A549 (cell line): ENCODE data around the gene SLC16A10. TPM values are rescaled to one million over a fixed set of nuclear protein-coding genes. Genes with fewer than 3 reads are reported as not detected.

Experiments
- ATAC-seq, 2 experiments: fragments of 200-7000 bp in 1 of 2; fragments of >200 bp in 1 of 2; cut with Nextera tagmentation in 1 of 2; cut with Tn5 transposase in 1 of 2; 3 replicates each; pipeline versions ENCODE4 v1.8.0 to v1.9.1; 2018 to 2020; ENCODE audit warnings: mild to moderate bottlenecking in 1 of 2, moderate library complexity in 1 of 2
- CTCF ChIA-PET: fragments of 300-600 bp; sonication (Branson Sonifier 250); formaldehyde crosslinking; extraction: SDS; loops from one replicate; lab custom pipeline; 2021; ENCODE audit warnings: antibody characterized with exemption, inconsistent platforms; lab: Yijun Ruan, JAX
- POLR2A ChIA-PET: fragments of 350-600 bp; formaldehyde crosslinking; extraction: SDS; loops from one replicate; lab custom pipeline; 2021; ENCODE audit warnings: antibody characterized with exemption, inconsistent platforms; lab: Yijun Ruan, JAX
- DNase-seq, 2 experiments: peaks; one replicate each; pipeline versions ENCODE4 v3.0.0 to v3.0.0-alpha.2; 2011 to 2016; ENCODE audit warnings: low read depth in 1 of 2, low spot score in 1 of 2
- FAIRE-seq: peaks from 2 replicates; lab custom pipeline; 2011; peaks lifted over from hg19 to GRCh38; lab: Jason Lieb, UNC
- H3K27ac ChIP-seq, 2 experiments: fragments of >200 bp; sonication (Bioruptor Twin); formaldehyde crosslinking; 3 replicates each; pipeline ENCODE4 v1.5.1; 2016 to 2017
- H3K4me1 ChIP-seq: fragments of >200 bp; sonication (Bioruptor Twin); formaldehyde crosslinking; 3 replicates; pipeline ENCODE4 v1.6.1; 2016
- H3K4me2 ChIP-seq: fragments of >200 bp; sonication (Bioruptor Twin); formaldehyde crosslinking; 3 replicates; pipeline ENCODE4 v1.6.1; 2016
- H3K4me3 ChIP-seq: fragments of >200 bp; sonication (Bioruptor Twin); formaldehyde crosslinking; 3 replicates; pipeline ENCODE4 v1.5.1; 2016
- H3K9me3 ChIP-seq: fragments of >200 bp; sonication (Bioruptor Twin); formaldehyde crosslinking; 3 replicates; pipeline ENCODE4 v1.6.1; 2016
- CBX2 ChIP-seq: fragments of 200-600 bp; sonication (generic); IDR thresholded peaks from 2 replicates; pipeline ENCODE4 v1.6.1; 2016; ENCODE audit warnings: low read depth, mild to moderate bottlenecking, borderline replicate concordance
- CHD4 ChIP-seq: fragments of 200-600 bp; sonication (generic); IDR thresholded peaks from 2 replicates; pipeline ENCODE4 v1.6.1; 2016; ENCODE audit warnings: antibody characterized with exemption, mild to moderate bottlenecking, borderline replicate concordance
- EHF ChIP-seq: fragments of 250-450 bp; sonication (Bioruptor Pico); IDR thresholded peaks from 2 replicates; pipeline ENCODE4 v1.5.0; 2020; ENCODE audit warnings: mild to moderate bottlenecking
- ESRRA ChIP-seq: fragments of 150-350 bp; IDR thresholded peaks from 2 replicates; pipeline ENCODE4 v1.6.1; 2014; ENCODE audit warnings: mild to moderate bottlenecking, low read length, borderline replicate concordance
- FOSL2 ChIP-seq, 2 experiments: fragments of 450-650 bp in 1 of 2; fragments of >200 bp in 1 of 2; sonication (Bioruptor Twin) in 1 of 2; formaldehyde crosslinking; IDR thresholded peaks; 2 replicates each; pipeline versions ENCODE4 v1.5.0 to v1.6.1; 2016 to 2020; ENCODE audit warnings: mild to moderate bottlenecking in 1 of 2, moderate library complexity in 1 of 2
- GATA3 ChIP-seq: IDR thresholded peaks from 2 replicates; pipeline ENCODE4 v1.6.1; 2012; ENCODE audit warnings: borderline replicate concordance
- HDAC2 ChIP-seq: fragments of 200-600 bp; sonication (generic); IDR thresholded peaks from 2 replicates; pipeline ENCODE4 v1.6.1; 2016
- HOXA7 ChIP-seq: fragments of 250-450 bp; sonication (Bioruptor Pico); IDR thresholded peaks from 2 replicates; pipeline ENCODE4 v1.5.0; 2020; ENCODE audit warnings: mild to moderate bottlenecking, moderate library complexity
- HOXB13 ChIP-seq: fragments of 250-450 bp; sonication (Bioruptor Pico); IDR thresholded peaks from 2 replicates; pipeline ENCODE4 v1.5.0; 2020; ENCODE audit warnings: low read depth, mild to moderate bottlenecking, moderate library complexity
- JUN ChIP-seq, 2 experiments: fragments of >200 bp; sonication (Bioruptor Twin); formaldehyde crosslinking; IDR thresholded peaks; 2 replicates in 1 of 2; 3 replicates in 1 of 2; pipeline ENCODE4 v1.6.1; 2016 to 2017
- MAFK ChIP-seq: fragments of 450-650 bp; IDR thresholded peaks from 2 replicates; pipeline ENCODE4 v1.6.1; 2014; ENCODE audit not compliant: partially characterized antibody
- NFE2L2 ChIP-seq: fragments of 150-350 bp; conservative IDR thresholded peaks from 2 replicates; pipeline ENCODE4 v1.6.1; 2014; ENCODE audit warnings: low read length
- PHF8 ChIP-seq: fragments of 200-600 bp; sonication (generic); IDR thresholded peaks from 2 replicates; pipeline ENCODE4 v1.6.1; 2016; ENCODE audit warnings: low read depth, mild to moderate bottlenecking, antibody characterized with exemption, moderate library complexity, borderline replicate concordance
- POLR2A ChIP-seq: IDR thresholded peaks from 2 replicates; pipeline ENCODE4 v1.6.1; 2012; ENCODE audit warnings: mild to moderate bottlenecking, low read length
- RFX5 ChIP-seq: fragments of 450-650 bp; IDR thresholded peaks from 2 replicates; pipeline ENCODE4 v1.7.1; 2014; ENCODE audit warnings: antibody characterized with exemption, mild to moderate bottlenecking, moderate library complexity
- SMC3 ChIP-seq: fragments of >200 bp; sonication (Bioruptor Twin); formaldehyde crosslinking; IDR thresholded peaks from 3 replicates; pipeline ENCODE4 v1.6.1; 2018; ENCODE audit warnings: inconsistent platforms
- TFCP2L1 ChIP-seq: fragments of 250-450 bp; sonication (Bioruptor Pico); IDR thresholded peaks from 2 replicates; pipeline ENCODE4 v1.5.0; 2021; ENCODE audit warnings: mild to moderate bottlenecking
- TP53 ChIP-seq: fragments of 250-450 bp; sonication (Bioruptor Pico); IDR thresholded peaks from 2 replicates; pipeline ENCODE4 v1.5.0; 2021; ENCODE audit warnings: mild to moderate bottlenecking, moderate library complexity
- ZNF302 ChIP-seq: fragments of 250-450 bp; sonication (Bioruptor Pico); IDR thresholded peaks from 2 replicates; pipeline ENCODE4 v1.9.0; 2021; ENCODE audit warnings: inconsistent platforms, mild to moderate bottlenecking, moderate library complexity
- WGBS: methylation state at CpG from one replicate; pipeline ENCODE4 v1.1.6; 2017; ENCODE audit errors: missing lambda C conversion rate; 5-methylcytosine and 5-hydroxymethylcytosine counted together
- polyA plus RNA-seq, 4 experiments: library from polyadenylated mRNA; depleted of rRNA in 3 of 4; stranded (reverse); fragments of >200 nt; fragmentation: RNase III in 1 of 4; extraction: RNeasy Plus Mini Kit Qiagen cat#74134 plus additional on column Dnase treatment in 1 of 4; gene quantifications; 2 replicates in 3 of 4; 3 replicates in 1 of 4; pipeline ENCODE4 v1.2.3, GENCODE V29; 2011 to 2017
- TF ChIP-seq, protein P1 (sequence below): IDR thresholded peaks from 2 replicates; pipeline ENCODE4 v1.6.1; 2012
- TF ChIP-seq, protein P2 (sequence below): fragments of >200 bp; sonication (Bioruptor Twin); formaldehyde crosslinking; IDR thresholded peaks from 3 replicates; pipeline ENCODE4 v1.6.1; 2016
- TF ChIP-seq, protein P3 (sequence below): IDR thresholded peaks from 2 replicates; pipeline ENCODE4 v1.6.1; 2012
- TF ChIP-seq, protein P4 (sequence below): fragments of >200 bp; sonication (Bioruptor Twin); formaldehyde crosslinking; IDR thresholded peaks from 3 replicates; pipeline ENCODE4 v1.5.1; 2016
- TF ChIP-seq, protein P5 (sequence below): fragments of >200 bp; sonication (Bioruptor Twin); formaldehyde crosslinking; IDR thresholded peaks from 2 replicates; pipeline ENCODE4 v1.6.1; 2016
- TF ChIP-seq, protein P6 (sequence below): IDR thresholded peaks from 2 replicates; pipeline ENCODE4 v1.6.1; 2012; ENCODE audit warnings: low read depth, borderline replicate concordance

The SLC16A10 gene
- polyA plus RNA-seq, 2 of the 4 experiments (the other 2 are of a cell fraction): 0.27 to 1.00 TPM

DNA sequence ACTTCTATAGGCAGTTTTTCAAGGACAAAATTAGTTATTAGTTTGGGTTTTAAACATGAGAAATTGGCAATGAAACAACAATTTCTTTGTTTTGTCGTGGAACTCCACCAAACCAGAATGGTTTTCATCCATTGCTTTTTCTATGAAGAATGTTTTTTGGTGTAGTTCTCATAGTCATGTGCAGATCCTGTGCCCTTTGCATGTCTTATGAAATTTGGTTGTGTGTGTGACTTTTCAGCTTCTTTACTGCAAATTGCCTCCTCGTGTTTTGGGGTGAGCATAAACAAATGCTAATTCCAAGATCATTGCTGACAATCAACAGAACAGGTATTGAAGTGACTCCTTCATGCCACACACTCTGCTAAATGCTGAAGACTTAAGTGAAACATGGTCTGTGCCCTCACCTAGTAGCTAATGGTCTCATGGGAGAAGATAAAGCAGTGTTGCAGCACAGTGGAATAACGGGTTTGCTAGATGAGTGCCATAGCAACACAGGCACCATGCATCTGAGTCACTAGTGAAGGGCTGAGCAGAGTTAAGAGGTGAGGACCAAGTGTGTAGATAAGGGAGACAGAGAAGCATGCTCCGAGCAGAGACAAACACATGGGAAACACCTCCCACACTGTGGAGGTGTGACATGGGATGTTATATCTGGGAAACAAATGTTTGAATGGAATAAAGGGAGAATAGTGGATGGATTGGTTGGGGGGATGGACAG is 120.0 kb downstream of the SLC16A10 start:
- no peak overlapping the region for H3K4me2 ChIP-seq
- ChIA-PET POLR2A (no interaction called here), CTCF (interaction anchor here (1.0 to 1.5 kb wide), 2 partner anchors 196 to 836 kb away, joined by 3 to 7 read pairs; no protein-coding TSS in a partner anchor)
- FAIRE-seq (no peak), ATAC-seq (no peak), DNase-seq (no peak)
- no peak overlapping the region for H3K27ac ChIP-seq
- H3K4me1 ChIP-seq: no peaks in the 10 kb centered on the region
- no peak overlapping the region for H3K4me3 ChIP-seq
- no peaks in the 10 kb centered on the region for H3K9me3 ChIP-seq
- WGBS: 81% methylated on average over 4 of the region's 4 CpGs
- no peak for TF ChIP-seq HOXB13 (CRISPR knock-in tag)
- TF ChIP-seq, protein P1, sequence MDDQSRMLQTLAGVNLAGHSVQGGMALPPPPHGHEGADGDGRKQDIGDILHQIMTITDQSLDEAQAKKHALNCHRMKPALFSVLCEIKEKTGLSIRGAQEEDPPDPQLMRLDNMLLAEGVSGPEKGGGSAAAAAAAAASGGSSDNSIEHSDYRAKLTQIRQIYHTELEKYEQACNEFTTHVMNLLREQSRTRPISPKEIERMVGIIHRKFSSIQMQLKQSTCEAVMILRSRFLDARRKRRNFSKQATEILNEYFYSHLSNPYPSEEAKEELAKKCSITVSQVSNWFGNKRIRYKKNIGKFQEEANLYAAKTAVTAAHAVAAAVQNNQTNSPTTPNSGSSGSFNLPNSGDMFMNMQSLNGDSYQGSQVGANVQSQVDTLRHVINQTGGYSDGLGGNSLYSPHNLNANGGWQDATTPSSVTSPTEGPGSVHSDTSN: no peak
- TF ChIP-seq TP53 (CRISPR knock-in tag): no peak
- TF ChIP-seq EHF: no peak
- TF ChIP-seq GATA3: no peak
- TF ChIP-seq PHF8: no peak
- no peak for TF ChIP-seq HOXA7 (CRISPR knock-in tag)
- TF ChIP-seq MAFK: no peak
- no peak for TF ChIP-seq TFCP2L1 (CRISPR knock-in tag)
- no peak for TF ChIP-seq POLR2A
- TF ChIP-seq NFE2L2: no peak
- no peak for TF ChIP-seq FOSL2 (IDR thresholded peaks at IDR 0.05)
- TF ChIP-seq FOSL2 (CRISPR knock-in tag; IDR thresholded peaks at IDR 0.05): no peak

DNA sequence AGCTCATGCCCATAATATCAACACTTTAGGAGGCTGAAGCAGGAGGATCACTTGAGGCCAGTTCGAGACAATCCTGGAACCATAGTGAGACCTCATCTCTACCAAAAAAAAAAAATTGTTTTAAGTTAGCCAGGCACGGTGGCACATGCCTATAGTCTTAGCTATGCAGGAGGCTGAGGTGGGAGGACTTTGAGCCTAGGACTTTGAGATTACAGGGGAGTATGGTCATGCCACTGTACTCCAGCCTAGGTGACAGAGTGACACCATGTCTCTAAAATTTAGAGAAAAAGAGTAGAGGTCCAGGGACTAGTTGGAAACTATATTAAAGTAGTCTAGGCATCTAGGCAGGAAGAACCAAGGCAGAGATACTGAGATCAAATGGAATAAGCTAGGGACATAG is 121.6 kb downstream of the SLC16A10 start:
- ChIA-PET POLR2A (no interaction called here), CTCF (interaction anchor here (0.6 to 4.0 kb wide), 10 partner anchors 8 to 486 kb away, joined by 3 to 31 read pairs (median 7); no protein-coding TSS in a partner anchor)
- no peak for DNase-seq
- WGBS: 38% methylated on average over 2 of the region's 2 CpGs
- H3K27ac ChIP-seq: no peak overlapping the region
- no peak for ATAC-seq
- no peak overlapping the region for H3K4me3 ChIP-seq
- H3K4me2 ChIP-seq: no peak overlapping the region
- no peaks in the 10 kb centered on the region for H3K9me3 ChIP-seq
- H3K4me1 ChIP-seq: no peaks in the 10 kb centered on the region
- FAIRE-seq: no peak
- TF ChIP-seq HDAC2: no peak
- TF ChIP-seq JUN (IDR thresholded peaks at IDR 0.05): no peak
- TF ChIP-seq, protein P2, sequence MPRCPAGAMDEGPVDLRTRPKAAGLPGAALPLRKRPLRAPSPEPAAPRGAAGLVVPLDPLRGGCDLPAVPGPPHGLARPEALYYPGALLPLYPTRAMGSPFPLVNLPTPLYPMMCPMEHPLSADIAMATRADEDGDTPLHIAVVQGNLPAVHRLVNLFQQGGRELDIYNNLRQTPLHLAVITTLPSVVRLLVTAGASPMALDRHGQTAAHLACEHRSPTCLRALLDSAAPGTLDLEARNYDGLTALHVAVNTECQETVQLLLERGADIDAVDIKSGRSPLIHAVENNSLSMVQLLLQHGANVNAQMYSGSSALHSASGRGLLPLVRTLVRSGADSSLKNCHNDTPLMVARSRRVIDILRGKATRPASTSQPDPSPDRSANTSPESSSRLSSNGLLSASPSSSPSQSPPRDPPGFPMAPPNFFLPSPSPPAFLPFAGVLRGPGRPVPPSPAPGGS: no peak
- TF ChIP-seq TP53 (CRISPR knock-in tag): no peak
- TF ChIP-seq, protein P3, sequence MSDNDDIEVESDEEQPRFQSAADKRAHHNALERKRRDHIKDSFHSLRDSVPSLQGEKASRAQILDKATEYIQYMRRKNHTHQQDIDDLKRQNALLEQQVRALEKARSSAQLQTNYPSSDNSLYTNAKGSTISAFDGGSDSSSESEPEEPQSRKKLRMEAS: no peak
- no peak for TF ChIP-seq ZNF302 (CRISPR knock-in tag)
- no peak for TF ChIP-seq CBX2
- TF ChIP-seq, protein P4, sequence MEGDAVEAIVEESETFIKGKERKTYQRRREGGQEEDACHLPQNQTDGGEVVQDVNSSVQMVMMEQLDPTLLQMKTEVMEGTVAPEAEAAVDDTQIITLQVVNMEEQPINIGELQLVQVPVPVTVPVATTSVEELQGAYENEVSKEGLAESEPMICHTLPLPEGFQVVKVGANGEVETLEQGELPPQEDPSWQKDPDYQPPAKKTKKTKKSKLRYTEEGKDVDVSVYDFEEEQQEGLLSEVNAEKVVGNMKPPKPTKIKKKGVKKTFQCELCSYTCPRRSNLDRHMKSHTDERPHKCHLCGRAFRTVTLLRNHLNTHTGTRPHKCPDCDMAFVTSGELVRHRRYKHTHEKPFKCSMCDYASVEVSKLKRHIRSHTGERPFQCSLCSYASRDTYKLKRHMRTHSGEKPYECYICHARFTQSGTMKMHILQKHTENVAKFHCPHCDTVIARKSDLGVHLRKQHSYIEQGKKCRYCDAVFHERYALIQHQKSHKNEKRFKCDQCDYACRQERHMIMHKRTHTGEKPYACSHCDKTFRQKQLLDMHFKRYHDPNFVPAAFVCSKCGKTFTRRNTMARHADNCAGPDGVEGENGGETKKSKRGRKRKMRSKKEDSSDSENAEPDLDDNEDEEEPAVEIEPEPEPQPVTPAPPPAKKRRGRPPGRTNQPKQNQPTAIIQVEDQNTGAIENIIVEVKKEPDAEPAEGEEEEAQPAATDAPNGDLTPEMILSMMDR: no peak
- no peak for TF ChIP-seq SMC3
- no peak for TF ChIP-seq RFX5
- no peak for TF ChIP-seq NFE2L2
- TF ChIP-seq ESRRA: no peak
- TF ChIP-seq CHD4: no peak
- TF ChIP-seq, protein P5, sequence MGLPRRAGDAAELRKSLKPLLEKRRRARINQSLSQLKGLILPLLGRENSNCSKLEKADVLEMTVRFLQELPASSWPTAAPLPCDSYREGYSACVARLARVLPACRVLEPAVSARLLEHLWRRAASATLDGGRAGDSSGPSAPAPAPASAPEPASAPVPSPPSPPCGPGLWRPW: no peak
- TF ChIP-seq, protein P6, sequence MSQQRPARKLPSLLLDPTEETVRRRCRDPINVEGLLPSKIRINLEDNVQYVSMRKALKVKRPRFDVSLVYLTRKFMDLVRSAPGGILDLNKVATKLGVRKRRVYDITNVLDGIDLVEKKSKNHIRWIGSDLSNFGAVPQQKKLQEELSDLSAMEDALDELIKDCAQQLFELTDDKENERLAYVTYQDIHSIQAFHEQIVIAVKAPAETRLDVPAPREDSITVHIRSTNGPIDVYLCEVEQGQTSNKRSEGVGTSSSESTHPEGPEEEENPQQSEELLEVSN: no peak
- no peak for TF ChIP-seq TFCP2L1 (CRISPR knock-in tag)
